NCI-H2171 (cell line): ENCODE data around the gene LUZP2.

Experiments used
- DNase-seq: peaks from one replicate; lab custom pipeline; 2025; lab: John Stamatoyannopoulos, UW

Gene LUZP2

GRCh38 chr11:24635588-24636290, 138.9 kb downstream of the LUZP2 start:
- no peak for DNase-seq

DNA sequence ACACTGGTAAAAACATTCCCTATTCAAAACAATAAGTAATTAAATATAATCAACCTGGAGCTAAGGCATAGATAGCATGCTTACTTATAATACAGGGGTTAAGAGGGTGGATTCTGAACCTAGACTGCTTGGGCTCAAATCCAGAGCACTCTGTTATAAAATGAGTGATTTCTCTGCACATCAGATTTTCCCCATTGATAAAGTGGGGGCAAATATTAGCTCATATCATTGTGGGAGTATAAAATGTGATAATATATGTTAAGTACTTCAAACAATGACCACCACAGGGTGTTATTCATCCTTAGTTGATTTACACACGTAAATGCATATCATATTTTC, 139.4 kb downstream of the LUZP2 start:
- no peak for DNase-seq

DNA sequence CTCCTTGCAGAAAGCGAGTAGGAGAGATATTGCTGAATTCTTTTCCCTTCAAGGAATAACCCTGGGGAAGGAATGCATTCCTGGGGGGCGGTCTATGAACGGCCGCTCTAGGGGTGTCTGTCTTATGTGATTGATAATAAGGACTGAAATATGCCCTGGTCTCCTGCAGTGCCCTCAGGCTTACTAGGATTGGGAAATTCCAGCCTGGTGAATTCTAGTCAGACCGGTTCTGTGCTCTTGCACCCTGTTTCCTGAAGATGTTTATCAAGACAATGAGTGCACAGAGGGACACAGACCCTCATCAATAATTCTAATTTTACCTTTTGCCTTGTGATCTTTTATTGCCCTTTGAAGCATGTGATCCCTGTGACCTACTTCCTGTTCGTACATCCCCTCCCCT, 140.7 kb downstream of the LUZP2 start:
- no peak for DNase-seq

- DNase-seq = no peak
These were observed 145.8 kb downstream of the LUZP2 start for GRCh38 chr11:24642648-24643047.

- no peak for DNase-seq
These were observed 148.7 kb downstream of the LUZP2 start for GRCh38 chr11:24645563-24645962.

DNA sequence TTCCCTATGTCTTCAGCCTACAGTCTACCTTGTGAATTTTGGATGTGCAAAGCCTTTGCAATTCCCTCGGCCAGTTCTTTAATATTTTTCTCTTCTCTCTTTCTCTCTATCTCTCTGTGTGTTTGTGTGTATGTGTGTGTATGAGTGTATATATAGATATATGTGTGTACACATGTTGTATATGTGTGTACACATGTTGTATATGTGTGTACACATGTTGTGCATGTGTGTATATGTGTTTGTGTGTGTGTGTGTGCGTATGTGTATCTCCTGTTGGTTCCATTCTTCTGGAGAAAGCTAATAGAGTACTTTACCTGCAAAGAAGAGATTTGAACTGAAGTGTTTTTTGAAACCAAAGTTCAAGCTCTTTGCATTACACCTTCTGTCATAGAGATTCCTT, 155.0 kb downstream of the LUZP2 start:
- DNase-seq = no peak

DNA sequence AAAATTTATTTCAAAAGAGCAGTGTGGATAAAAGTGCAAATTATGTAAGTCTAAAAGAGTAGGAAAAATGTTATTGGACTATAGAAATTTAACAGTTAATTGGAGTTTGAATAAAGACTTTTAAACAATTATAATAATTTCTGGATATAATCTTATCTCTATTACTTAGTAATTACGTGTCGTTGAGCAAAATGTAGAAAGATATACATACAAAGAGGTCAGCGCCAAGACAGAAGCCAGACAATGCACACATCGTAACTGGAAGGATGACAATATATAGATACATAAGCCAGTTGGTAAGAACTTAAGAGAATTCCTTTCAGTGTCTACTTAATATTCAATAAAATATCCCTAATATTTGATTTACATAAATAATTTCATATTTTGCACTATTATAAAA, 157.0 kb downstream of the LUZP2 start:
- no peak for DNase-seq

- DNase-seq = no peak
These were observed 164.5 kb downstream of the LUZP2 start for GRCh38 chr11:24661331-24661730.

DNA sequence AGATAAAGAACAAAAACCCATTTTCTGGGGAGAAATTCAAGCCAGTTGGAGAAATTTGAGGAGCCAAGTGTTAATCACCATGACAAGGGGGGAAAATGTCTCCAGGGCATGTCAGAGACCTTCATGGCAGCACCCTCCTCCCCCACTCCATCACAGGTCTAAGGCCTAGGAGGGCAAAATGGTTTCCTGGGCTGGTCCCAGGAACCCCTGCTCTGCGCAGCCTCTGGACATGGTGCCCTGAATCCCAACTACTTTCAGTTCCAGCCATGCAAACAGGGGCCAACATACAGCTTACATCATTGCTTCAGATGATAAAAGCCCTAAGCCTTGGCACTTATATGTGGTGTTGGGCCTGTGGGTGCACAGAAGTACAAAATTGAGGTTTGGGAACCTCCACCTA, 167.5 kb downstream of the LUZP2 start:
- DNase-seq = no peak

DNA sequence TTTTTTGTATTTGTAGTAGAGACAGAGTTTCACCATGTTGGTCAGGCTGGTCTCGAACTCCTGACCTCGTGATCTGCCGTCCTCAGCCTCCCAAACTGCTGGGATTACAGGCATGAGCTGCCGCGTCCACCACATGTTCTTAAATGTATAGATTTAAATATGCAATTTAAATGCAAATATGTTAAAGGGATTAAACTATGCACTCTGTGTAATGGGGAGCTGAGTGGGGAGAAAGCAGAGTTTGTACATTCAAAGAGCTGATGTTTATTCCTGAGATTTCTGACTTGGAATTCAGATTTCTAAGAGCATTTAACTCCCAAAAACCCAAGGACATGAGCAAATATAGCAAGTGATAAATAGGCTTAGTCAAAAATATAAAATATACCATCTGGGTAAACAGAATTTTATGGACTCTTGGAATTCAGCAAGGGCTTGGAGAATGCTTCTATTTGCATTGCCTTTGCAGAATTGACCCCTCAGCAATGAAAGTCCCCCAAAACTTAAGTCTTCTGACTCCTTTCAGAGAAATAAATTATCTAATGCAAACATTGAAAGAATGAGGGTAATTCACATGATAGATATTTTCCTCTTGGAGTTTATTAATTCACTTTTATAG, 170.6 kb downstream of the LUZP2 start:
- DNase-seq = no peak

- DNase-seq = no peak
These were observed 182.0 kb downstream of the LUZP2 start for GRCh38 chr11:24678703-24679348.

DNA sequence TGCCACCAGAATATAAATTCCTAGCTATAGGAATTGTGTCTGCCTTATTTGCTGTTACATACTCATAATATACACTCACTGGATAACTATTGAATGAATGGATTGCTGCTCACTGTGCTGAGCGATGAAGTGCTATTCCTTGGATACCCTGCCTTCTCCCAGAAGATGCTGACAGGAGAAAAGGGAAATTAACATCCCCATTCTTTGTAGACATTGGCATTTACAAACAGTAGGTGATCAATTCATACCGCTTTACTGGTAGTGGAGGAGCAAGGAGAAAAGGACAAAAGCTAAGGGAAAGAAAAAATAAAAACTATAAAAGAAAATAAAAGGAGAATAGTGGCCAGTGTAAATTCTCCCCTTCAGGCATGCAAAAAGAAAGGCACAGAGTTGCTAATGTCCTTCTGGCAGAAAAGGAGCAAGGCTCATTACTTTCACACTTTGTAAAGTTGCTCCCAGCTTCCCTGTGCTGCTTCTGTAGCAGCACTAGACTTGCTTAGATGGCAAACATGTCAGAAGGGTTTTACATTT, 183.0 kb downstream of the LUZP2 start:
- no peak for DNase-seq

DNA sequence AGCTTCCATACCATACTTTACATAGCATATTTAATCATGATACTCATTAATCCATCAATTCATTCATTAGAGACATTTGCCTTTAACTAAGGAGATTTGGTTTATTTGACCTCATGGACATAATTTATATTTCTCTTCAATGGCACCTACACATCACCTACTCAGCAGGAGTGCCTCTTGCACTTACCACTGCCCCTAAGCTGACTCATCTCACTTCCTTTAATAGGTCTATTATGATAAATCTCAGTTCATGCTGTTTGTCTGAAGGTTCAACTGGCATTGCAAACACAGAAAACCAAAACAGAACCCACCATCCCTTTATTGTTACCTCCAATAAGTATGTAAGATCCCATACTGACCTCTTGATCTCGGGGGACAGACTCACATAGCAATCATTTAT, 186.7 kb downstream of the LUZP2 start:
- DNase-seq = no peak

DNA sequence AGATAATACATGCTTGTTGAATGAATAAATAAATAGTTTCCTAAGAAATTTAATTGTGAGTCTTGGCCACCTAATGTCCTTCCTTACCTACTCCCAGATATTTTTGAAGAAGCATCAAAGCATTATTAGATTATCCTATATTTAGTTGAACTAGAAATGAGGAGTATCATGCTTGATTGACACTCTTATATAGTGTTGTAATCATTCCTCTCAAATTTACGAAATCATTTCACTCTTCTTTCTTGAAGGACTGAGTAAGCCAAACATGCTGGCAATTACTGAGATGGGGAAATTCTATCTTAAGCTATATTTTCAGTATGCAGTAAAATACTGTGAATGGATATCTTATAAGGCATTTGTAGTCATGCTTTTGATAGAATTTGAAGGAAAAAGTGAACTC, 189.0 kb downstream of the LUZP2 start:
- no peak for DNase-seq

DNA sequence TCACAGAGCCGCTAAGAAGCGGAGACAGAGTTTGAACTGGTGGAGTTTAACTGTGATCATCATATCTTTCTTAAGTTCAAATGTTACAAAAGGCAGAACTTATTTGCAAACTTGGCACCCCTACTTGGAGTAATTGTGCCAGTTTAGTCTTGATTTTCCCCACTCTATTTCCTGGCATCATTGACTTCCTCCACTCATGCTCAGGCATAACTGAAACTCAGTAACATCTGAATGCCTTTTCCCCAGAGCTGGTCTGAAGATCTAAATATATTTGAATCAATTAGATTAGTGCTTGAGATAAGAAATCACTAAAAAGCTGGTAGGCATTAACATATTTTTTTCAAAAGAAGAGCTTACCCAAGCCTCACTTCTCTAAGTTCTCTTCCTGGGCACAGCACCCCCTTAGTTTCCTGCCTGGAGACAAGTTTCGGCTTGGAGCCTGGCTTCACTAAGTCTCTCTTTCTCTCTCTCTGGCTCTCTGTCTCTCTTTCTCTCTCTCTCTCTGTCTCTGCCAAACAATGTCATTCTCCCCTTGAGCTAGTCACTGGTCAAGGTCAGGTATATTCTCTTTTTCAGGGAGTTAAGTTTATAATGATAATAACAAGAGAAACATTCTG, 190.8 kb downstream of the LUZP2 start:
- no peak for DNase-seq

DNA sequence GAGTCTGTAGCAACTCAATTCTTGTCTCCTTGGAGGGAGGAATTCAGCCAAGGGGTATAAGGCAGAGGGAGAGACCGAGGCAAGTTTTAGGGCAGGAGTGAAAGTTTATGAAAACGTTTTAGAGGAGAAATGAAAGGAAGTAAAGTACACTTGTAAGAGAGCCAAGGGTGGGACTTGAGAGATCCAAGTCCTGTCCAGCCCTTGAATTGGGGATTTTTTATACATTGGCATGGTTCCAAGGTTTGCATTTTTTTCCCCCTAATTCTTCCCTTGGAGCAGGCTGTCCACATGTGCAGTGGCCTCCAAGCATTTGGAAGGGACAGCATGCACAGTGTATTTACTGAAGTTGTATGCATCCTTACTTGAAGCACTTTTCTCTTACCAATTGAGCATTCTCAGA, 192.1 kb downstream of the LUZP2 start:
- DNase-seq = no peak

DNA sequence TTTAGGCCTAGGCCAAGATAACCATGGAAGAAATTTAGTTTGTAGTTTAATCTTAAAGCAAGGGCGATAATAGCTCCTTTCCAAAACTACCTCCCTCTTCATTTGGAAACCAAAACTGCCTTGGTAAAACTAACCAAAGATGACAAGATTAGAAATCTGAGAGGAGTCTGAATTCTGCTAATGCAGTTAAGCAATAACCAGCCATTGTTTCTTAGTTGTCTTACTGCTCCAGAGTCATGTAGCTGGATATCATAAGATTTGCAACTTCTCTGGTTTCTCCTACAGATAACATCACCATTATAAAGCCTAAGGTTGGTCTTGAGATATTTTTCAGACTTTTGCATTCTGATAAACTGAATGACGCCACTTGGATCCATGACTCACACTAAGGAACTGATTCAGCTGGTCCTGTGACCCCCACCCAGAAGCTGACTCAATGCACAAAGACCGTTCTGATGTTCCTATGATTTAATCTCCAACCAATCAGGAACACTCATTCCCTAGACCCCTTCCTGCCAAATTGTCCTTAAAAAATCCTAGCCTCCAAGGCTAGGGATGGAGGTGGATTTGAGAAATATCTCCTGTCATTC, 200.8 kb downstream of the LUZP2 start:
- DNase-seq = no peak

DNA sequence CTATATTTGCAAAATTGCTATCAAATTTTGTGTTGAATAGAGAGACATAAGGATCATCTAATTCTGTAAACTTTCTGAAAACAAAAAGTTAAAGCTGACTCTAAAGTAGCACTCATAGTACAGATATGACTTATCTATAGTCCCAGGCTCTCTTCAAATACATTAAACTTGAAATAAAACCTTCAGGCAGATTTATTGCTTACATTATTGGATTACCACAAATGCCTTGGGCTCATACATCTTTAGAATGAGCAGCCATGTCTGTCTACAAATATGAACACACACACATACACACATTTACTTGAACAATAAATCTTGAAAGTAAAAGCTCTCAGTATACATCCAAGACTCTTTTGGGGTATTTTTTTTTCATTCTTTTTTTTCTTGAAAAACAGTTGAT, 207.9 kb downstream of the LUZP2 start:
- no peak for DNase-seq

DNA sequence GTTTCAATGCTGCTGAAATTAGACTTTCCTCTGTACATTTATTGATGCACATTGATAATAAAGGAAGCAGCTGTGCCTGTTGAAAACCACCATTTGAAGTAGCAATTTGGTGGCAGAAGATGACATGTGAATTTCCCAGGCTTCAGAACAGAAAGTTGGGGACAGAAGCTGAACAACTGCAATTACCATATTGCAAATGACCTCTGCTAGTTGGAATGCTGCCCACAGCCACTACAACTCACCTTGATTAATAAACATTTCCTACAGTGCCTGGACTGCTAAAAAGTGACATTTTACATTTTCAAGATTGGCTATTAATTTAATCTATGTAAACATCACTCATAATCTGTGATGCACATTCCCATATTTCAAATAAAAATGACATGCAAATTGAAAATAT, 208.6 kb downstream of the LUZP2 start:
- no peak for DNase-seq

DNA sequence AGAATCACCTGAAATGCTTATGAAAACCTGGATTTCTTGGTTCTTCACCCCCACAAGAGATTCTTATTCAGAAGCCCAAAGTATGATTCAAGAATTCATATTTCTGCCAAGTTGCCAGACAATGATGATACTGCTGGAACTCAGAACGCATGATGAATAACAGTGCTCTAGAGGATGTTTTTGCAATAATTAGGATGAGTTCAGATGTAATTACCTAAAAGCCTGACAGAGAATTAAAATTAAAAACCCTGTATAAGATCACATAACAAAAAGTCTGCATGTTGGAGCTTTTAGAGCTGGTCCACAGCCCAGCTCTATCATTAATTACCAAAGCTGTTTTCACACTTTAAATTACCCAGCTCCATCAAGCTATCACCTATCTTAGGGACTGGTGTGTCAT, 211.8 kb downstream of the LUZP2 start:
- no peak for DNase-seq

DNA sequence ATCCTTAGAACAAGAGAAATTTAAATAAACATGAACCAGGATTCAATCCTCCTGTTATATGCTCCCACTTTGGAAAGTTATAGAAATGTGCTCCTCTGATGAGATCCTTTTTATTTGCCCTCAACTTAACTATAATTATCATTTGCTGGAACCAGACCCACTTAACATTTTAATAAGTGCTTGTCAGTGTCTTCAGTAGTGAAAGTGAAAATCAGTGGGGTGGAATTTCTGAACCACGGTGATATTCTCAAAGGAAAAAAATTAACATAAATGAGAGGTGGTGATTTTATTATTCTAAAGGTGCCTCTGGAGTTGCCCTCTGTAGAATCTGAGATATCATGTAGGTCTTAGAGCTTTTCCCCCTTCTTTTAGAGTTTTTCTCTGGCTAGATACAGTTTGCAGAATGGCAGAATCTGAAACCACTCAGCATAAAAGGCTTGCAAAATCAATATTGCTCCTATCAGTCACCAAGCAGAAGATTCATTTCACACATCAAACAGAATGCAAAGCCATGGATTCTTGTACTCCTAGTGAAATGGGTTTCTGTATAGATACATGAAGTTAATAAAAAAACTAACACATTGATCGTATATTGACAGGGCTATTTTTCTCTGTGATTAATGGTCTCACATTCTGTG, 213.2 kb downstream of the LUZP2 start:
- DNase-seq = no peak

GRCh38 chr11:24714601-24715000, 217.7 kb downstream of the LUZP2 start:
- no peak for DNase-seq
